K562 (cell line): ENCODE data around the gene ADNP. TPM values are rescaled to one million over a fixed set of nuclear protein-coding genes. Genes with fewer than 3 reads are reported as not detected.

Source experiments
- BACH1 ChIP-seq: fragments of 200-800 bp; sonication (Bioruptor generic); IDR thresholded peaks from 2 replicates; pipeline ENCODE4 v1.6.1; 2016; ENCODE audit warnings: missing genetic modification characterization, missing compliant biosample characterization
- CREBBP ChIP-seq: IDR thresholded peaks from one replicate; pipeline ENCODE4 v1.6.1; 2012; ENCODE audit warnings: low read depth, mild to moderate bottlenecking, control low read depth, inconsistent platforms, low read length
- DIDO1 ChIP-seq: fragments of 450-650 bp; IDR thresholded peaks from 2 replicates; pipeline ENCODE4 v1.6.1; 2016; ENCODE audit warnings: low read depth, missing biosample characterization, missing genetic modification characterization
- E2F5 ChIP-seq: sonication (generic); formaldehyde crosslinking; IDR thresholded peaks from 2 replicates; pipeline ENCODE4 v1.8.0; 2022; ENCODE audit warnings: mild to moderate bottlenecking, missing genetic modification reagents
- FOXM1 ChIP-seq, 2 experiments: fragments of 450-650 bp in 1 of 2; sonication (generic) in 1 of 2; formaldehyde crosslinking in 1 of 2; IDR thresholded peaks; 2 replicates each; pipeline versions ENCODE4 v1.6.1 to v1.9.0; 2017 to 2022; ENCODE audit warnings: low read depth in 2 of 2, mild to moderate bottlenecking in 2 of 2, missing genetic modification reagents in 1 of 2, moderate library complexity in 1 of 2
- FOXP4 ChIP-seq: sonication (generic); formaldehyde crosslinking; IDR thresholded peaks from 2 replicates; pipeline ENCODE4 v1.8.0; 2022; ENCODE audit warnings: mild to moderate bottlenecking, missing genetic modification reagents, borderline replicate concordance
- HLTF ChIP-seq: fragments of 450-650 bp; IDR thresholded peaks from 2 replicates; pipeline ENCODE4 v1.6.1; 2016
- HNRNPL ChIP-seq: fragments of 200-400 bp; formaldehyde crosslinking; IDR thresholded peaks from 2 replicates; pipeline ENCODE4 v1.6.1; 2017; ENCODE audit warnings: low read depth, mild to moderate bottlenecking, low read length
- HOMEZ ChIP-seq: fragments of 250-450 bp; sonication (Bioruptor Pico); IDR thresholded peaks from 2 replicates; pipeline ENCODE4 v1.4.0; 2020; ENCODE audit warnings: mild to moderate bottlenecking, moderate library complexity
- IRF9 ChIP-seq: fragments of 450-650 bp; IDR thresholded peaks from 2 replicates; pipeline ENCODE4 v1.6.1; 2016; ENCODE audit warnings: missing biosample characterization, missing genetic modification characterization
- MEF2A ChIP-seq: IDR thresholded peaks from 2 replicates; pipeline ENCODE4 v1.6.1; 2011; ENCODE audit warnings: low read depth, mild to moderate bottlenecking, low read length, moderate library complexity; ENCODE audit not compliant: control insufficient read depth
- PATZ1 ChIP-seq: fragments of 250-450 bp; sonication (Bioruptor Pico); IDR thresholded peaks from 2 replicates; pipeline ENCODE4 v1.5.0; 2020; ENCODE audit warnings: mild to moderate bottlenecking, borderline replicate concordance
- RCOR1 ChIP-seq, 2 experiments: IDR thresholded peaks; 2 replicates each; pipeline ENCODE4 v1.6.1; 2012; ENCODE audit warnings: low read depth in 2 of 2, low read length in 2 of 2, borderline replicate concordance in 1 of 2, improper control_type of control experiment in 1 of 2
- RNF2 ChIP-seq: sonication (generic); IDR thresholded peaks from 2 replicates; pipeline ENCODE4 v1.6.1; 2016
- SP1 ChIP-seq: sonication (generic); formaldehyde crosslinking; IDR thresholded peaks from 2 replicates; pipeline ENCODE4 v1.8.1; 2022; ENCODE audit warnings: mild to moderate bottlenecking, missing genetic modification reagents
- U2AF2 ChIP-seq: fragments of 200-400 bp; formaldehyde crosslinking; optimal IDR thresholded peaks from 2 replicates; pipeline ENCODE3; 2017; ENCODE audit warnings: low read depth, mild to moderate bottlenecking, low read length
- WHSC1 ChIP-seq: IDR thresholded peaks from one replicate; pipeline ENCODE4 v1.6.1; 2012; ENCODE audit warnings: low read length, control low read depth, inconsistent platforms
- XRCC3 ChIP-seq: fragments of 450-650 bp; IDR thresholded peaks from 2 replicates; pipeline ENCODE4 v1.6.1; 2017; ENCODE audit warnings: mild to moderate bottlenecking, moderate library complexity
- ZBTB17 ChIP-seq: fragments of 450-650 bp; formaldehyde crosslinking; IDR thresholded peaks from 2 replicates; pipeline ENCODE4 v1.4.0; 2020; ENCODE audit warnings: mild to moderate bottlenecking
- ZC3H8 ChIP-seq: fragments of 450-650 bp; IDR thresholded peaks from 2 replicates; pipeline ENCODE4 v1.6.1; 2017
- ZNF143 ChIP-seq: sonication (generic); formaldehyde crosslinking; IDR thresholded peaks from 2 replicates; pipeline ENCODE4 v1.9.0; 2022; ENCODE audit warnings: mild to moderate bottlenecking, missing genetic modification reagents
- polyA plus RNA-seq, 8 experiments: library from polyadenylated mRNA; depleted of rRNA in 4 of 8; stranded (reverse) in 5 of 8; unstranded in 3 of 8; fragments of >200 nt; fragmentation: Nextera tagmentation in 2 of 8; fragmentation: Illumina TruSeq in 1 of 8; extraction: Ambion mirVana in 2 of 8; extraction: Trizol in 1 of 8; gene quantifications; 2 replicates each; pipeline versions ENCODE4 v1.2.1 to v1.2.3, GENCODE V29; 2011 to 2014; ENCODE audit warnings: inconsistent platforms in 1 of 8, missing spikeins in 1 of 8
- total RNA-seq, 7 experiments: library from RNA; depleted of rRNA in 6 of 7; stranded (reverse); fragments of >200 nt in 6 of 7; fragmentation: Illumina TruSeq in 2 of 7; extraction: Trizol in 2 of 7; gene quantifications; 2 replicates each; pipeline versions ENCODE4 v1.2.1 to v1.2.3, GENCODE V29; 2011 to 2021; ENCODE audit warnings: low replicate concordance in 1 of 7

ADNP gene
- total and polyA plus RNA-seq, 9 of the 15 experiments (the other 6 are each of a cell fraction or from before 2014, with no cell fraction given), result 17.8 to 59.9 (median 25.3) TPM

GRCh38 chr20:50929299-50930138, 1.7 kb downstream of the ADNP start (continued):
- no peak; the same call in 1 of the 2 replicates for TF ChIP-seq ZBTB17 (CRISPR knock-in tag)
- no peak for TF ChIP-seq HLTF
- TF ChIP-seq RCOR1 (IDR thresholded peaks at IDR 0.05; ENCODE audit: borderline replicate concordance in 1 of 2, low read depth in 2 of 2, low read length in 2 of 2), result peak; percentile 68 to 94
- peak; percentile 77 for TF ChIP-seq ZNF143 (CRISPR knock-in tag)
- no peak for TF ChIP-seq U2AF2
- no peak for TF ChIP-seq FOXP4 (CRISPR knock-in tag)
- TF ChIP-seq CREBBP, result no peak
- no peak for TF ChIP-seq IRF9 (tag)
- no peak for TF ChIP-seq HNRNPL
- no peak for TF ChIP-seq PATZ1 (CRISPR knock-in tag)
- peak; percentile 94 for TF ChIP-seq RNF2
- no peak for TF ChIP-seq HOMEZ (CRISPR knock-in tag)
- TF ChIP-seq ZC3H8, result no peak
- no peak for TF ChIP-seq BACH1
- TF ChIP-seq WHSC1, result no peak
- no peak for TF ChIP-seq DIDO1
- TF ChIP-seq E2F5 (CRISPR knock-in tag), result no peak
- peak; percentile 42; the same call in 1 of the 2 replicates for TF ChIP-seq FOXM1 (IDR thresholded peaks at IDR 0.05; ENCODE audit: low read depth)
- TF ChIP-seq FOXM1 (CRISPR knock-in tag; IDR thresholded peaks at IDR 0.05; ENCODE audit: low read depth), result no peak
- TF ChIP-seq XRCC3, result no peak
- peak; percentile 78 for TF ChIP-seq SP1 (CRISPR knock-in tag)
- TF ChIP-seq MEF2A, result peak; percentile 60; the same call in 1 of the 2 replicates
